Neural progenitor cell (in vitro differentiated cells): Measurements from ENCODE around the gene RIPOR3.

Source experiments
- EZH2 ChIP-seq: fragments of 200-600 bp; sonication (generic); IDR thresholded peaks from 2 replicates; pipeline ENCODE4 v1.6.1; 2017; ENCODE audit warnings: antibody characterized with exemption, mild to moderate bottlenecking, moderate library complexity
- TF ChIP-seq, protein P1 (sequence below): fragments of 200-600 bp; sonication (generic); IDR thresholded peaks from 2 replicates; pipeline ENCODE4 v1.5.1; 2017; ENCODE audit warnings: antibody characterized with exemption, mild to moderate bottlenecking

DNA sequence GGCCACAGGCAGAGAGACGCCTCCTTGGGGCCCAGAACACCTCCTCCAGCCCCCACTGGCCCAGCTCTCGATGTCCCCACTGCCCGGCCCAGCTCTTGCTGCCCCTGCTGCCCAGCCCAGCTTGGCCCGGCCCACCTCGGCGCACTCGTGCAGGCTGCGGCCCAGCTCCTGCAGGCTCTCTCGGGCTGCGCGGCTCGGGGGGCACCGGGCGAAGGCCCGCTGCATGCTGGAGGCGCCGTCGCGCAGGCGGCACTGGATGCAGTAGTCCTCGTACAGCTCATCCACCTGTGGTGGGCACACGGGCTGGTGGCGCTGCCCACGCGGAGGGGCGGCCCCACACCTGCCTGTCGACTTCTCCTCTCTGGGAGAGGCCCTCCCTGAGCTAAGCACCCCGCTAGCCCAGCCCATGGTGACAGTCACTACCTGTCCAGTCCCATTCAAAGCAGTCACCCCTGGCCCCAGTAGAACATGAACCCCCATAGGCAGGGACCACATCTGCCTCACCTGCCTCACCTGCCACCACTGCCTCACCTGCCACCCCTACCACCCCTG lies 81.8 kb downstream of the RIPOR3 start:
- TF ChIP-seq, protein P1, sequence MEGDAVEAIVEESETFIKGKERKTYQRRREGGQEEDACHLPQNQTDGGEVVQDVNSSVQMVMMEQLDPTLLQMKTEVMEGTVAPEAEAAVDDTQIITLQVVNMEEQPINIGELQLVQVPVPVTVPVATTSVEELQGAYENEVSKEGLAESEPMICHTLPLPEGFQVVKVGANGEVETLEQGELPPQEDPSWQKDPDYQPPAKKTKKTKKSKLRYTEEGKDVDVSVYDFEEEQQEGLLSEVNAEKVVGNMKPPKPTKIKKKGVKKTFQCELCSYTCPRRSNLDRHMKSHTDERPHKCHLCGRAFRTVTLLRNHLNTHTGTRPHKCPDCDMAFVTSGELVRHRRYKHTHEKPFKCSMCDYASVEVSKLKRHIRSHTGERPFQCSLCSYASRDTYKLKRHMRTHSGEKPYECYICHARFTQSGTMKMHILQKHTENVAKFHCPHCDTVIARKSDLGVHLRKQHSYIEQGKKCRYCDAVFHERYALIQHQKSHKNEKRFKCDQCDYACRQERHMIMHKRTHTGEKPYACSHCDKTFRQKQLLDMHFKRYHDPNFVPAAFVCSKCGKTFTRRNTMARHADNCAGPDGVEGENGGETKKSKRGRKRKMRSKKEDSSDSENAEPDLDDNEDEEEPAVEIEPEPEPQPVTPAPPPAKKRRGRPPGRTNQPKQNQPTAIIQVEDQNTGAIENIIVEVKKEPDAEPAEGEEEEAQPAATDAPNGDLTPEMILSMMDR, result no peak
- no peak for TF ChIP-seq EZH2
